Spleen (tissue), 11 donors: Measurements from ENCODE around the gene PLS3. TPM values are rescaled to one million over a fixed set of nuclear protein-coding genes. Genes with fewer than 3 reads are reported as not detected.
"Not testable (repeated sequence)": the region's sequence is repeated elsewhere in the genome, so short reads cannot be mapped to it uniquely, and the experiment has no call there.

Experiments used
- DNase-seq: peaks from one replicate; pipeline ENCODE4 v3.0.0-alpha.2; 2020
- H3K27ac ChIP-seq, 8 donors: fragments of 200-600 bp; sonication (generic) in 7 of 8; 1 replicate in 4 of 8; 2 replicates in 4 of 8; pipeline versions ENCODE4 v1.5.0 to v1.8.0; 2016 to 2021; ENCODE audit warnings: inconsistent platforms in 4 of 8, mild to moderate bottlenecking in 4 of 8, moderate library complexity in 1 of 8
- H3K27me3 ChIP-seq, 7 donors: fragments of 200-600 bp; sonication (generic) in 6 of 7; replicated peaks in 1 of 7; 1 replicate in 4 of 7; 2 replicates in 3 of 7; pipeline versions ENCODE4 v1.5.0 to v1.8.0; 2016 to 2021; ENCODE audit warnings: inconsistent platforms in 3 of 7, mild to moderate bottlenecking in 1 of 7
- H3K36me3 ChIP-seq, 6 donors: fragments of 200-600 bp; sonication (generic) in 5 of 6; 1 replicate in 4 of 6; 2 replicates in 2 of 6; pipeline versions ENCODE4 v1.5.0 to v1.8.0; 2016 to 2021; ENCODE audit warnings: inconsistent platforms in 2 of 6
- H3K4me1 ChIP-seq, 6 donors: fragments of 200-600 bp; sonication (generic) in 5 of 6; 1 replicate in 3 of 6; 2 replicates in 3 of 6; pipeline versions ENCODE4 v1.5.0 to v1.8.0; 2016 to 2021; ENCODE audit warnings: inconsistent platforms in 3 of 6
- H3K4me3 ChIP-seq, 8 donors: fragments of 200-600 bp; sonication (generic) in 7 of 8; 1 replicate in 4 of 8; 2 replicates in 4 of 8; pipeline versions ENCODE4 v1.5.0 to v1.8.0; 2016 to 2021; ENCODE audit warnings: inconsistent platforms in 4 of 8, mild to moderate bottlenecking in 4 of 8, moderate library complexity in 2 of 8
- H3K9me3 ChIP-seq, 8 donors: fragments of 200-600 bp; sonication (generic) in 7 of 8; 1 replicate in 4 of 8; 2 replicates in 4 of 8; pipeline versions ENCODE4 v1.5.0 to v1.8.0; 2016 to 2021; ENCODE audit warnings: inconsistent platforms in 4 of 8
- POLR2A ChIP-seq, 3 donors: fragments of 450-650 bp; IDR thresholded peaks; one replicate each; pipeline ENCODE4 v1.5.1; 2017; ENCODE audit warnings: antibody characterized with exemption in 3 of 3, mild to moderate bottlenecking in 1 of 3
- POLR2AphosphoS5 ChIP-seq, 3 donors: sonication (generic); formaldehyde crosslinking; IDR thresholded peaks; one replicate each; pipeline ENCODE4 v1.5.1; 2017; ENCODE audit warnings: antibody characterized with exemption in 3 of 3
- WGBS, 5 donors: extraction: QIAGEN DNeasy Blood & Tissue Kit in 3 of 5; methylation state at CpG; one replicate each; pipeline versions ENCODE4 v1.1.5 to v1.1.7; 2013 to 2018; 5-methylcytosine and 5-hydroxymethylcytosine counted together
- intact Hi-C: fragments of 100-400 bp; cut with DNase I; formaldehyde crosslinking; loops from one replicate; pipeline ENCODE4 v1.15.0; 2023; ENCODE audit warnings: low total_unique reads
- polyA plus RNA-seq, 3 donors: library from polyadenylated mRNA; stranded (reverse); fragments of 200-250 nt; gene quantifications; one replicate each; pipeline ENCODE4 v1.2.1, GENCODE V29; 2013
- total RNA-seq, 7 donors: library from RNA; depleted of rRNA in 3 of 7; stranded (reverse); fragments of >200 nt in 3 of 7; fragmentation: NEBNext Ultra II Directional in 4 of 7; extraction: Animal tissue kit (Norgen Biotek cat#: 25700) in 4 of 7; gene quantifications; one replicate each; pipeline versions ENCODE4 v1.1.0 to v1.2.1, GENCODE V29; 2016 to 2021
- TF ChIP-seq, protein P1 (sequence below), 11 experiments: fragments of 200-600 bp in 7 of 11; fragments of 450-650 bp in 4 of 11; sonication (generic) in 4 of 11; IDR thresholded peaks in 8 of 11; conservative IDR thresholded peaks in 3 of 11; 1 replicate in 7 of 11; 2 replicates in 4 of 11; pipeline versions ENCODE4 v1.4.0 to v1.8.0; 2016 to 2021; ENCODE audit warnings: antibody characterized with exemption in 11 of 11, inconsistent platforms in 4 of 11, mild to moderate bottlenecking in 1 of 11
- donor health status: healthy with polysubstance abuse.
- donor health status: DM: no; HTN: no; CAD: no; lungs with moderate emphysema.
- donor health status: DM: no; HTN: no; CAD: no.
- donor health status: Bipolar disorder and iron deficiency.
- donor health status: healthy.
- donor health status: DM: no; HTN: no; CAD: no.
- donor health status: DM: yes; HTN: yes; CAD: no.

Gene PLS3
- total and polyA plus RNA-seq, 10 donors: 20.3 to 159 (median 105) TPM

DNA sequence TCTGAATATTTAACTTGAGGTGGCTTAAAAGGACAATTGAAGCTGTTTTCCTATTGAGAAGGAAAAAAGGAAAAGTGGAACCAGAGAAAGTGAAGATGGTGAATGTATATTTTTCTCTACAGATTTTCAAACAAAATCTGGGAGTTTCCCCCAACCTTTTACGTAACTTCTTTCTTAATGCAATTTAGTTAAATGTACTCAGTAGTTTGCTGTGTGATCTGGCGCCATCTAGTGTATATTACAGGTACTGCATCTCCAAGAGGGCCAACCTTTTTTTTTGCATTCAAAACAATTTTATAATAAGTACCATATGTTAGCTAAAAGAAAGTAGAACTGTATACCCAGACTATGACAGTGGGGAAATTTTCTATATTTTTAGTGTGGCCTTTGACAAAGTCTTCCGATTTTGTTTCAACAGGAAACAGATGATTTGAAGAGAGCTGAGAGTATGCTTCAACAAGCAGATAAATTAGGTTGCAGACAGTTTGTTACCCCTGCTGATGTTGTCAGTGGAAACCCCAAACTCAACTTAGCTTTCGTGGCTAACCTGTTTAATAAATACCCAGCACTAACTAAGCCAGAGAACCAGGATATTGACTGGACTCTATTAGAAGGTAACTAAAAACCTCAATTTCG, 82.0 kb downstream of the PLS3 start:
- TF ChIP-seq POLR2A (IDR thresholded peaks at IDR 0.05) (no peak), POLR2AphosphoS5 (IDR thresholded peaks at IDR 0.05) (no peak)
- TF ChIP-seq, protein P1, sequence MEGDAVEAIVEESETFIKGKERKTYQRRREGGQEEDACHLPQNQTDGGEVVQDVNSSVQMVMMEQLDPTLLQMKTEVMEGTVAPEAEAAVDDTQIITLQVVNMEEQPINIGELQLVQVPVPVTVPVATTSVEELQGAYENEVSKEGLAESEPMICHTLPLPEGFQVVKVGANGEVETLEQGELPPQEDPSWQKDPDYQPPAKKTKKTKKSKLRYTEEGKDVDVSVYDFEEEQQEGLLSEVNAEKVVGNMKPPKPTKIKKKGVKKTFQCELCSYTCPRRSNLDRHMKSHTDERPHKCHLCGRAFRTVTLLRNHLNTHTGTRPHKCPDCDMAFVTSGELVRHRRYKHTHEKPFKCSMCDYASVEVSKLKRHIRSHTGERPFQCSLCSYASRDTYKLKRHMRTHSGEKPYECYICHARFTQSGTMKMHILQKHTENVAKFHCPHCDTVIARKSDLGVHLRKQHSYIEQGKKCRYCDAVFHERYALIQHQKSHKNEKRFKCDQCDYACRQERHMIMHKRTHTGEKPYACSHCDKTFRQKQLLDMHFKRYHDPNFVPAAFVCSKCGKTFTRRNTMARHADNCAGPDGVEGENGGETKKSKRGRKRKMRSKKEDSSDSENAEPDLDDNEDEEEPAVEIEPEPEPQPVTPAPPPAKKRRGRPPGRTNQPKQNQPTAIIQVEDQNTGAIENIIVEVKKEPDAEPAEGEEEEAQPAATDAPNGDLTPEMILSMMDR (IDR thresholded peaks at IDR 0.05 in 8 of 11, conservative IDR thresholded peaks at IDR 0.05 in 3 of 11): peak; percentile 64 to 96 (median 83)
- WGBS, 5 donors: 23 to 34% (median 24%) methylated on average over 5 of the region's 5 CpGs
- Histone ChIP-seq H3K27ac (peak overlapping the region in 2 of 8 donors; percentile 11 to 21), H3K36me3 (peaks cover 0 to 28% (median 0%) of the 10 kb centered on the region in 6 donors), H3K4me3 (no peak overlapping the region), H3K9me3 (no peaks in the 10 kb centered on the region), H3K4me1 (peaks cover 0 to 6% (median 0%) of the 10 kb centered on the region in 6 donors), H3K27me3 (peaks cover 0 to 8% (median 0%) of the 10 kb centered on the region in 7 donors)
- DNase-seq: no peak
- intact Hi-C loops: loop anchor here (5.0 kb wide), 1 partner anchor 316 kb away; no protein-coding TSS in a partner anchor

DNA sequence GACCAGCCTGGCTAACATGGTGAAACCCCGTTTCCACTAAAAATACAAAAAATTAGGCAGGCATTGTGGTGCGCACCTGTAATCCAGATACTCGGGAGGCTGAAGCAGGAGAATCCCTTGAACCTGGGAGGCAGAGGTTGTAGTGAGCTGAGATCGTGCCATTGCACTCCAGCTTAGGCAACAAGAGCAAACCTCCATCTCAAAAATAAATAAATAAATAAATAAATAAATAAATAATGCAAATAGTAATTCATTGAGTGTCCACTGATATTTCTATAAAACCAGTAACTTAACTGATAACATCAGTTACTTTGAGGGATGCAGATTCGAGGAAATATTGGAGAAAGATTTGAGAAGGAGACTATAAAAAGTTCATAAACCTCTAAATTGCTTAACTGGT, 83.4 kb downstream of the PLS3 start:
- intact Hi-C loops: loop anchor here (5.0 kb wide), 1 partner anchor 317 kb away; no protein-coding TSS in a partner anchor
- WGBS, 5 donors: 82 to 94% (median 84%) methylated on average over 4 to 5 of the region's 5 CpGs
- H3K9me3 ChIP-seq, H3K27ac ChIP-seq, H3K4me1 ChIP-seq, H3K27me3 ChIP-seq, DNase-seq, H3K4me3 ChIP-seq: not testable (repeated sequence)
- H3K36me3 ChIP-seq: peaks cover 0 to 33% (median 0%) of the 10 kb centered on the region in 6 donors

DNA sequence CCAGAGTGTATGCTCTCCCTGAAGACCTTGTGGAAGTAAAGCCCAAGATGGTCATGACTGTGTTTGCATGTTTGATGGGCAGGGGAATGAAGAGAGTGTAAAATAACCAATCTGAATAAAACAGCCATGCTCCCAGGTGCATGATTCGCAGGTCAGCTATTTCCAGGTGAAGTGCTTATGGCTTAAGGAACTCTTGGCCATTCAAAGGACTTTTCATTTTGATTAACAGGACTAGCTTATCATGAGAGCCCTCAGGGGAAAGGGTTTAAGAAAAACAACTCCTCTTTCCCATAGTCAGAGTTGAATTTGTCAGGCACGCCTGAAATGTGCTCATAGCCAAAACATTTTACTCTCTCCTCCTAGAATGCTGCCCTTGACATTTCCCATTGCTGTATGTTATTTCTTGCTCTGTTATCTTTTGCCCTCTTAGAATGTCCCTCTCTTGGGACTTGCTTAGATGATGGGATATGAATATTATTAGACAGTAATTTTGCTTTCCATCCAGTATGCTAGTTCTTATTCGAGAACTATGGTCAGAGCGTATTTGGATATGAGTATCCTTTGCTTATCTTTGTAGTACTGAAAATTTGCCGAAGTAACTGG, 88.6 kb downstream of the PLS3 start:
- Histone ChIP-seq H3K27ac (no peak overlapping the region), H3K4me1 (no peaks in the 10 kb centered on the region), H3K27me3 (no peaks in the 10 kb centered on the region), H3K36me3 (peaks cover 0 to 26% (median 0%) of the 10 kb centered on the region in 6 donors), H3K4me3 (no peak overlapping the region), H3K9me3 (no peaks in the 10 kb centered on the region)
- 63 to 86% (median 82%) methylated on average over 5 of the region's 5 CpGs for WGBS, 5 donors
- intact Hi-C loops: no loop called here
- DNase-seq: no peak
- TF ChIP-seq POLR2AphosphoS5 (IDR thresholded peaks at IDR 0.05) (no peak), POLR2A (IDR thresholded peaks at IDR 0.05) (no peak)
- TF ChIP-seq, protein P1 (IDR thresholded peaks at IDR 0.05 in 8 of 11, conservative IDR thresholded peaks at IDR 0.05 in 3 of 11): no peak

DNA sequence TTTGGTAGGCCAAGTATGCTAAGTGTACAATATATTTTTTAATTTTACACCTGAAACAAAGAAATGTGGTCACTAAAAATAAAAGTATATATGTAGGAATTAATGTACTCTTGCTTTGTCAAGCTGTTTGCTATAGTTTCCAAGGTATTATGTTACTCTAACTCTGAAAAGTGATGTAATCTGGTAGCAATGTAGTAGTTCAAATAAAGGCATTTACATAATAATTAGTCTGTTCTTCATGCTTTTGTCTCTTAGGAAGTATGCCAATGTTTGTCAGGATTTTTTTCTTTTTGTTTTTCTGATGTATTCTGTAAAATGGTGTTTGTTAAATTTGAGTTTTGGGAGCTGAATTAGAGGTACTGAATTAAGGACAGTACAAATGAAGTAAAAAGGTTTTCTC, 89.5 kb downstream of the PLS3 start:
- no peak for DNase-seq
- no peak for TF ChIP-seq POLR2A (IDR thresholded peaks at IDR 0.05)
- no peak for TF ChIP-seq POLR2AphosphoS5 (IDR thresholded peaks at IDR 0.05)
- TF ChIP-seq, protein P1 (IDR thresholded peaks at IDR 0.05 in 8 of 11, conservative IDR thresholded peaks at IDR 0.05 in 3 of 11): no peak
- Histone ChIP-seq H3K4me3 (no peak overlapping the region), H3K36me3 (peaks cover 0 to 26% (median 0%) of the 10 kb centered on the region in 6 donors), H3K27me3 (no peaks in the 10 kb centered on the region), H3K27ac (no peak overlapping the region), H3K4me1 (no peaks in the 10 kb centered on the region), H3K9me3 (no peaks in the 10 kb centered on the region)
- intact Hi-C loops: no loop called here
